ENCODE data around the gene PGAP3.

The PGAP3 gene

DNA sequence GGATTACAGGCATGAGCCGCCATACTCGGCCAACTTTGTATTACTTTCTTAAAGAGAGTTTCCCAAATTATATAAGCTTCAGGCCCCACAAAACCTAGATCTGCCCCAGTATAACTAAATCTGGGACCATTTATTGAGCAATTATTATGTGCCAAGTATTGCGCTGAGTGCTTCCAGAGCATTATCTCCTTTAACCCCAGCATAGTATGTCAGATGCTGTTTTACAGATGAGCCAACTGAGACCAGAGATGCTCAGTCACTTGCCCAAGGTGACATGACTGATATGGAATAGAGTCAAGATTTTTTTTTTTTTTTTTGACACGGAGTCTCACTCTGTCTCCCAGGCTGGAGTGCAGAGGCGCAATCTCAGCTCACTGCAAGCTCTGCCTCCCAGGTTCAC is 10.1 kb upstream of the PGAP3 start:
- no peak for DNase-seq (ENCODE audit: low spot score)

DNA sequence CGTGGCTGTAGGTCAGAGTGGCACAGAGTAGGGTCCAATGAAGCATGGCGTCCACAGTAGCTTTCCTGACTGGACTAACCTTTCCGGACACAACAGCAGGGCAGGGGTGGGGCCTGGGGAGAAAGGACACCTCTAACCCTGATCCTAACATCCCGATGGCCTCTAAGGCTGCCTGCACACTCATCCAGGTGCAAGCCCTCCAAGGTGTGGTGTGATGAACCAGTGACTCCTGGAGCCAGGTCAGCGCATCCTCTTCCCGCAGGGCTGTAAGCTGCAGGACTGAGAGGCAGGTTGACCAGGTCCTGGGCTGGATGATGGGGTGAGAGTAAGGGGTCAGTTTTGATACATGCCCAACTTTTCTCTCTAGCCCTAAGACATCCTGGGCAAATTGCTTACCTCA is 8.9 kb upstream of the PGAP3 start:
- no peak for DNase-seq (ENCODE audit: low spot score)

DNA sequence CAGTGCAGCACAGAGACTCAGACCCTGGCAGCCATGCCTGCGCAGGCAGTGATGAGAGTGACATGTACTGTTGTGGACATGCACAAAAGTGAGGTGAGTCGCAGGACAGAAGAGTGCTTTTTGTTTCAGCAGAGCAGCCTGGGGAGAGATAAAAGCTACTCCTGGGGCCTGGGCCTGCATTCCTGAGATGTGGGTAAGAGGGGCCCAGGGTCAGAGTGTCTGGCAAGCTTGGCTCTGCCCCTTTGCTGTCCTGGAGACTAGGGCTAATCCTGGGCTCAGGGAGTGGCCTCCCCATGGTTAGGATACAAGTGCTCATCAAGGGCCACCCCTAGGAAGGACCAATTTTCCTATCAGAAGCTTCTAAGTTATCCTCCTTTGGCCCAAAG is 7.2 kb upstream of the PGAP3 start:
- no peak for DNase-seq (ENCODE audit: low spot score)

DNA sequence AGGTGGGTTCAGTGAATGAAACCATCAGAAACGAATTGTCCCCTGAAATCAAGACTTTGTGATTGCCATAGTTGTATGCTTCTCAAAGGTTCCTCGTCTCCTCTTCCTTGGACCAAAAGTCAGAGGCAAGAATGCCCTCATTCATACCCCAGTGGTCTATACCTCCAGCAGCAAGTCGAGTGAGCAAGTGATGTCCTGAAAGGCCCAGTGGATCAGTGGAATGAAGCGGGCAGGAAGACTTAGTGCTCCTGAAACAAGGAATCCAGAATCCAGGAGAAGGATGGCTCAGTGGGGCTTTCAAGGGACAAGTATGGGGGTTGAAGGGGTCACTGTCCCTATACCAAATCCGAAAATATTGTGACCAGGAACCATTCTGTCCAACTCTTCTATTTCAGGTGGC is 6.7 kb upstream of the PGAP3 start:
- no peak for DNase-seq (ENCODE audit: low spot score)

DNA sequence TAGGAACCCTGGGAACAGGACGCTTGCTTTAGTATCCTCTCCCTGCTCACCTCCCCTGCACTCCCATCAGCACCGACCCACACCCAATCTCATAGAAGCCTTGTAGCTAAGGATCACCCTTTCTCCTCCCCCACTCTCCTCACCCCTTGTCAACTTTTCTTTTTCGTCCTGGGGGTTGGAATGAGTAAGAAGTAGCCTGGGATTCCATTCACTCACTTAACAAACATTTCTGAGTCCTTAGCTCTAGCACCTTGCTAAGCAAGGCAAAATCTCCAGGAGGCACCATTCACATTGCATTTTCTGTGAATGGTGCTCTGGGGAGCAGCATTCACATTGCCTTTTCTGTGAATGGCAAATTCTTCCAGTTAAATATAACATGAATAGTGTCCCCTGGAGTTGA is 1.1 kb upstream of the PGAP3 start:
- no peak for DNase-seq (ENCODE audit: low spot score)

DNA sequence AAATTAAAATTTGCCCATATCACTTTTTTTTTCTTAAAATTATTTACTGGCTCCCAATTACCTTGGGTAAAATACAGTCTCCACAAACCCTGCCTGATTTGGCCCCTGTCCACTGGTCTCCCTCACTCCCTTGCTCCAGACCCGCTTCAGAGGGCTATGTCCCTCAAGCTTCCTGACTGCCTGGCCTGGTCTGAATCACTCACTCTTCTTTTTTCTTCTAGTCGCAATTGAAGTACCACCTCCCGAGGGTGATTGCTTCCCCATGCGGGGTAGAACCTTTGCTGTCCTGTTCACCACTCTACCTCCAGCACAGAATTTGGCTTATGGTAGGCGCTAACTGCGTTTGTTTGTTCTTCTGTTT is 598 bp upstream of the PGAP3 start:
- DNase-seq (ENCODE audit: low spot score), result no peak

DNA sequence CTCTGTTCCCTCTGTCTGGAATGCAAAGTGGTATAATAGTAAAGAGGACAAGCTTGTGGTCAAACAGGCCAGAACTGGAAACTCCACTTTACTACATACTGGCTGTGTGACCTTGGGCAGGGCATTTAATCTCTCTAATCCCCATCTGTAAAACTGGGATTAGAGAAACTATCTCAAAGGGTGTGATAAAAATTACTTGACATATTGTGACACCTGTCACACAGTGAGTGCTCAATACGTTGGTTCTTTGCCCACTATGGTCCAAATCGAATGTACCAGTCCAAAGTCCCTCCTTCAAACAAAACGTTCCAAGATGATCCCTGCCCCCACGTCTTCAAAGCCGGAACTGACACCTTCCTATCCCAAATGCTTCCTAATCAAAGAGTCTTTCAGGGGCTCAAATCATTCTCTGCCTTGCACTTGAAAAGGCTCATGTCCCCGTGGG is 734 bp downstream of the PGAP3 start:
- no peak for DNase-seq (ENCODE audit: low spot score)

DNA sequence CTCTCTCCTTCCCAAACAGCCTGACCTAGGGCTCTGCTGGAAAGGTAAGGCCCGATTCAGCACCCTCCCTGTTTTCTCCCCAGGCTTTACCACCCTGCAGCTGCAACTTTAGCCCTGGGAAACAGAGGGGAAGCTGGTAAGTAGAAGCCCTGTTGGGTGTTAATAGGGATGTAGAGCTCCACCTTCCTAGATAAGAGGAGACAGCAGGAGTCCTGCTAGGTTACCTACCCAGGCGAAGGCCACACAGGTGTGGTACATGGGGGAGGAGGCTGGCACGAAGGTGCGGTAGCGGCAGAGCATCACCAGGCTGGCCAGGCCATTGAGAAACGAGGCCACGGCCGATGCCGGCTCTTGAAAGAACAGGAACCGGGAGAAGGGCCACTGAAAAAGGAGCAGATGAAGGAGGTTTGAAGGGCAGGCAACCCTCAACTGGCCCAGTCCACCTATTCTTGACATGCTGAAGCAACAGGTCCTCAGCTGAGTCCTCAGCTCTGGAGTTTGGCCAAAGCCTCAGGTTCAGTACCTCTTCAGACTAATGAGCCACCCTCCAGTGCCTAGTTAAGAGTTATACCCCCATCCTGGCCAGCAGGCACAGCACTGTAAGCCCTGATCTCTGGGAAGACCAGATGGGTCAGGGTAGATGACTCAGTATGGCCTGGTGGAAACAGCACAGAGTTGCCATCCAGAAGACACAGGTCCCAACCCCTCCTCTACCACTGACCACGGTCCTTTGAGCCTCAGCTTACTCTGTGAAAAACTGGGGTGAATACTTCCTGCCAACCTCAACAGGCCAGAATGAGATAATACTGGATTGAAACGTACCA is 3.3 kb downstream of the PGAP3 start:
- DNase-seq (ENCODE audit: low spot score), result no peak

DNA sequence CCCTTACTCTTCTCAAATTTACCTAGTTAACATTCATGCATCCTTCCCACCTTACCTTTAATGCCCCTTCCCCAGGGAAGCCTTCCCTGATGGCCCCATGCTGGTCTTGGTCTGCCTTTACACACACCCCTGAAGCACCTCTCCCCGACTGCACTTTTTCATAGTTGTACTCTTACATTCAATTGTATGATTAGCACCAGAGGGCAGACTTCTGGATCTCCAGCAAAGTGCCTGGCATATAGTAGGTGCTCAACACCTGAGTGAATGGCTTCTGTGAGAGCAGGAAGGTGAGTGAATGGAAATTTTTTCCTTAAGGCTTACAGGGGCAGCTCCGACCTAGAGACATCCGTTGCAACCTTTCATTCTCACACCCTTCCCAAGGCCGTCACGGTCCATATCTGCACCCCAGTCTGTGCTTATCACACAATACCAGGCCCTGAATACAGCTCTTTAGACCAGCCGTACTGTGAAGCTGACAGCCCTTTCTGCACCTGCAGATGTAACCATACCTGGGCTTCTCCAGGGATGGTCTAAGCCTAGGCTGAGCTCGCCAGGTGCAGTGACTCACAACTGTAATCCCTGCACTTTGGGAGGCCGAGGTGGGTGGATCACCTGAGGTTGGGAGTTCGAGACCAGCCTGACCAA is 4.4 kb downstream of the PGAP3 start:
- DNase-seq (ENCODE audit: low spot score), result no peak

DNA sequence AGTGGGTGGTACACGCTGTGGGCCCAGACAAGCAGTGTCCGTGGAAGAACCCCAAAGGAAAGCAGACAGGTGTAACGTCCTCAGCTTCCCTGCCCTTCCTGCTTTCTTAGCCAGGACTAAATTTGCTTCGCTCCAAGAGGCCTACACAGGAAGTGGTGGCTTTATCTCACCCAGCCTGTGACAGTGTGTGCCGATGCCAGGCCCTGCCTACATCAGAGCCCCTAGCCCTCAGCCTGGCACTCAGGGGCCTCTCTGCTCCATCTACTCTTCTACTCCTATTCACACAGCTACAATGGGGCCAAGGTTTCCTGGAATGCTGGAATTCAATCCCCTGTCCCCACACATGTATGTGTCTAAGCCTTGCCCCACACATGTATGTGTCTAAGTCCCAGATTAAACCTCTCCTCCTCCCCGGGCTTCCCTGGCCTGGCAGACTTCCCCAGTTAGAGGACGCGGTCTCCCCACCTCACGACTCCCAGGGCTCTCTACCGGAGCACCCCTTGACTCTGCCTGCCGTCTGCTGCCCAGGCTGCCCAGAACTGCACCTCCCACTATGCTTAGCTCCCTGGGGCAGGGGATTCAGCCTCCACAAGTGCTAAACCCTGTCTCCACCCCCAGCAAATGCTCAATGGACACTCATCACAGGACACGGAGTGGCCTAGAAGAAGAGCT is 8.2 kb downstream of the PGAP3 start:
- no peak for DNase-seq (ENCODE audit: low spot score)

DNA sequence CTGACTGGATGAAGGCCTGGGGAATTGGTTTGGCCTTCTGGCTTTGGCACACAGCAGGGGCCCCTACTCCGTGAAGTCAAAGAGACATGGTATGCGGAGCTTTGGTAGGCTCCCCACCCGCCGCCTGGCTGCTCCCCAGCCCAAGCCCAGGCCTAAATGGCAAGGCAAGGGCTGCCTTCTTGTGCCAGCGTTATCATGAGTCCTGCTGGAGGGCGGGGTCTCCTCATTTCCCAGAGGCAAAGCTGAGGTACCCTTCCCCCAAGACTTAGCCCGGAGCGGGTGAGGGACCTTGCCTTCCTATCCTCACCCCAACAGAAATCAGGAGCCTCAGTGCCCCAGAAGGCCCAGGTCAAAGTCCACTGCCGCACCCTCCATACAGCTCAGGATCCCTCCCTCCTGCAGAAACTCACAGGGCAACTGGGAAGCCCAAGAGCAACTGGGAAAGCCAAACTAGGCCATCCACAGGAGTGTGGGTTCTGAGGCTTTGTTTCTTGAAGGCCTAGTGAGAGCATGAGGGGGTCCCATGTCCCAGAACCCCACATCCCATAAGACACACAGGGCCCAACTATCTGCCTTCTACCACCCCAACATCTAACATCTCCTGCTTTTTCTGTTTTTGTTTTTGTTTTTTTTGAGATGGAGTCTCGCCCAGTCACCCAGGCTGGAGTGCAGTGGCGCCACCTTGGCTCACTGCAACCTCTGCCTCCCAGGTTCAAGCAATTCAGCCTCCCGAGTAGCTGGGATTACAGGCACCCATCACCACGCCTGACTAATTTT is 9.3 kb downstream of the PGAP3 start:
- no peak for DNase-seq (ENCODE audit: low spot score)

DNA sequence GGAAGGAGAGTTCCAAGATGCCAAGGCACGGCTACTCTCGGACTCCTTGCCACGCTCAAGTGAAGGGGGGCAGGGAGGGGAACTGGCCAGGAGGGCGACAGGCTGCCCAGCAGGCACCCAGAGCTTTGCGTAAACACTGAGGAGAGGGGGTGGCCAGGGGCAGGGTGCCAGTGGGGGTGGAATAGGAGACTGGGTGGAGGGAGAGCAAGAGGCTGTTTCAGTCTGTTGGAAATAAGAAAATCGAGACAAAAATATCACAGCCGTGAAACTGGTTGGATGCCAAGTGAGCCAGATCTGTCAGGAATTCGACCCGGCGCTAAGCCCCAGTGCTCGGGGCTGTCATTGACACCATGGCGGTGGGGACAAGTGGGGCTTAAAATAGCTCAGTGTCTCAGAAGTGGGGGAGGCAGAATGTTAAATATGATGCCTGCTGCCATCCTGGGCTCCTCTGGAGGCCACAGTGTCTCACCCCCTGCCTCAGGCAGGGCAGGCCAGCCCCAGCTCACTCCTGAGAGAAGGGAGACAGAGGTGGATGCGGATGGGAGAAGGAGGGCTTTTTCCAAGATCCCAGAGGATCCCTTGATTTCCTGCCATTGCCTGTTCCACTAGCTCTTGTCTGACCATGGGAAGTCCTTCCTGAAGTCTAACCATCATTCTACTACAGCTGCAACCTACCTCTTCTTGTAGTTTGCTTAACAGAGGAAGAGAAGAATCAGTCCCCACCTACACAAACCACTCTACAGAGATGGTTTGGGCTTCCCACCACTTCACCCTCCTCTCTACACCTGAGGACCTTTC is 10.1 kb downstream of the PGAP3 start:
- DNase-seq (ENCODE audit: low spot score), result no peak

DNA sequence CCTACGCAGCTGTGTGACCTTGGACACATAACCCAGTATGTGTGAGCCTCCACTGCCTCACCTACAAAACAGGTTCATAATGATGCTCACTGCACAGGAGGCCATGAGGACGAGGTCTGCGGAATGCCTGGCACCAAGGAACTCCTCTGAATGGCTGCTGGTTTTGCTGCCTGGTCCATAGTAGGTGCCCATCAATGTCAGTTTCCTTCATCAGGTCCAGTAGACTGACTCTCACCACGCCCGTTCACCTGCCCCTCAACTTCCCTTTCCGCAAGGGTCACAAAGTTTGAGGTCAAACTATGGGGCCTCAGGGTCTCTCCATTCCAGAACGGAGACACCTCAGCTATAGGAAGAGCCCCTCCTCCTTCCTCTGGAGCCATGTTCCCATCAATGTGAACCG is 10.8 kb downstream of the PGAP3 start:
- no peak for DNase-seq (ENCODE audit: low spot score)

DNA sequence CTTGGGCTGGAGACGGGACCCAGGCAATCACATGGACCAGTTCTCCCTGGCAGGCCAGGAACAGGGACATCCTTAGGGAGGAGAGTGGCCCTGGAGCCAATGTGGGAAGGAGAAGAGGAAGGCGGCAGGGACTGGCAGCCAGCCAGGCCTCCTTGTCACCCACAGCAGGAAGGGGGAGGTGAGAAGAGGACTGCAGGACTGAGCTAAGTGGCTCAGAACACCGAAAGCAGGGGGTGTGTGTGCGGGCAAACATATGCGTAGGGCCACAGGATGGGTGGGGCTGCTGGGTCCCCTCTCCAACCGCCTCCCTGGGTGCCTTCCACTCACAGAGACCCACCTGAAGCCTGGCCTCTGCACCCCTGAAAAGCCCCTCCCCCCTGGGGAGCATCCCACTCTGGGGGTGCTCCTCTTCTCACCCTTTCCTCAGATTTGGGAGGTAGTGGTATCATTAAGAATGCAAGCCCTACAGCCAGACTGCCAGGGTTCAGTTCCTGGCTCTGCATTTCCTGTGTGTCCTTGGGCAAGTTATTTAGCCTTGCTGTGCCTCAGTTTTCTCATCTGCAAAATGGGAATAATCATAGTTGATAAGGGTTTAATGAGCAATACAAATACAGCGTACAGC is 11.5 kb downstream of the PGAP3 start:
- peak; percentile 74 for DNase-seq (ENCODE audit: low spot score)

DNA sequence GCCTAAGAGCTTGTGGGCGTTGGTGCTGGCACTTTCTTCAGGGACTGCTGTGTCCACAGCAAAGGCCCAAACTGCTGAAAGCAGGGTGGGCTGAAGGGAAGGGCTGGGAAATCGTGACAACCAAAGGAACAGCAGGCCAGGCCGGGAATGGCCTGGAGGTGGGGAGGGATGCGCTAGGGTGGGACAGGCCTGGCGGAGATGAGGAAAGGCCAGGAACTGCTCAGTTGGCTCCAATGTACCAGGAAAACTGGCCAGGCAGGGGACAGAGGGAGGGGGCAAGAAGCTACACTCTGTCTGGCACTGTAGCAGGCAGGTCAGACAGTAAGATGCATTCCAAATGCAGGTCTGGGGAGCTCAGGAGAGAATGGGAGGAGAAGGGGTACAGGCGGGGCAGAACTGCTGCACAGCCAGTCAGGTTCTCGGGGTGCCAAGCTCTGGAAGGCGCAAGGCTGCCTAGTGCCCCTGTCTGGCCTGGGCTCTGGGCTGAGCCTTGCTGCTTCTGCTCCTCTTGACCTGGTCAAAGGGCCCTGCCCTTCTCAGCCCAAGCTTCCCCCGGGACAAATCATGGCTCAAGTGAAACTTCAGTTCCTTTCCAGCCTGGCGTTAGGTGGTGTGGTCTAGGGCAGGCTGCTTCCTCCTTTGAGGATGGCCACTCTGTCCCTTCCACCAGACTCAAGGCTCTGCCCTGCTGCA is 12.3 kb downstream of the PGAP3 start:
- no peak for DNase-seq (ENCODE audit: low spot score)

DNA sequence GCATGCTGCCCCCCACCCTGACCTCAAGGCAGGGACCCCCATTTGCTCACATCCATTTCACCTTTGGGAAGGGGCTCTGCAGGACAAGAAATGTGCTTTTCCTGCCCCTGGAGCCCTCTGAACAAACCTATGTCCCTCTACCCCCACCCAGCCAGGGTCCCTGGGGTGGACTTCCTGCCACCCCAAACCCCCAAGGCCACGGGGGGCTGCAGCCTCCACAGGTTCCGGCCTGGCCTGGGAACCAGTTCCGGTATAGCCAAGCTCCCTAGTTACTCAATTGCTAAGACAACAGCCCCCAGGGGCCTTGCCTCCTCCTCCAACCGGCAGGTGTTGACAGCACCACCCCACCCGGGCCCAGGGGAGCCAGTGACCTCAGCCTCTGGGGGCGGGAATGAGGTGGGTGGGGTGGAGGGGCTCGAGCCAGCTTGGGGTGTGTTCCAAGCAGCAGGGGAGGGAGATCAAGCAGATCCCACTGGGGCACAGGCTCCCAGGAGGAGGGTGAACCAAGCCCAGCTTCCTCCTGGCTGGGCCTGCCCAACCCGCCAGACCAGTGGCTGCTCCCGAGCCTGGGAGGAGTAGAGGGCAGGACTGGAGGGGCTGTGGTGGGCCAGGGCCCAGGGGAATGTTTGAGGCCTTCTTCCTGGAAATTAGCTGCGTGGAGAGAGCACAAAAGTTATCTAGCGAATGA is 13.0 kb downstream of the PGAP3 start:
- peak; percentile 95 for DNase-seq (ENCODE audit: low spot score)

DNA sequence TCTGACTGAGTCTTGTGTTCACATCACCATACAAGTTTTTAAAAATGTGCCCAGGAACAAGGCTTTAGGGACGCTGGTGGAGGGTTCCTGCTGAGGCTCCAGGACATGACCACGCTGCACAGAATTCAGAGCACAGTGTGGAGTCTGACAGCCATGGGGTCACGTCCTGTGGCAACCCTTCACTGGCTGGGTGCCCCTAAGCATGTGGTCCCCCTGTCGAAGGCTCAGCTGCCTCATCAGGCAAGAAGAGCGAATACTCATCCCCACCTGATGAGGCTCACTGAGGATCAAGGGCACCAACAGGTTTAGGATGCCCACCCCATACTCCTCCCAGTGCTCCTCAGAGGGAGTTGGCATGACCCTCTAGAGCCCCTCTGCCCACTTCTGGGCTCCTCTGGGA is 13.7 kb downstream of the PGAP3 start:
- DNase-seq (ENCODE audit: low spot score), result no peak

DNA sequence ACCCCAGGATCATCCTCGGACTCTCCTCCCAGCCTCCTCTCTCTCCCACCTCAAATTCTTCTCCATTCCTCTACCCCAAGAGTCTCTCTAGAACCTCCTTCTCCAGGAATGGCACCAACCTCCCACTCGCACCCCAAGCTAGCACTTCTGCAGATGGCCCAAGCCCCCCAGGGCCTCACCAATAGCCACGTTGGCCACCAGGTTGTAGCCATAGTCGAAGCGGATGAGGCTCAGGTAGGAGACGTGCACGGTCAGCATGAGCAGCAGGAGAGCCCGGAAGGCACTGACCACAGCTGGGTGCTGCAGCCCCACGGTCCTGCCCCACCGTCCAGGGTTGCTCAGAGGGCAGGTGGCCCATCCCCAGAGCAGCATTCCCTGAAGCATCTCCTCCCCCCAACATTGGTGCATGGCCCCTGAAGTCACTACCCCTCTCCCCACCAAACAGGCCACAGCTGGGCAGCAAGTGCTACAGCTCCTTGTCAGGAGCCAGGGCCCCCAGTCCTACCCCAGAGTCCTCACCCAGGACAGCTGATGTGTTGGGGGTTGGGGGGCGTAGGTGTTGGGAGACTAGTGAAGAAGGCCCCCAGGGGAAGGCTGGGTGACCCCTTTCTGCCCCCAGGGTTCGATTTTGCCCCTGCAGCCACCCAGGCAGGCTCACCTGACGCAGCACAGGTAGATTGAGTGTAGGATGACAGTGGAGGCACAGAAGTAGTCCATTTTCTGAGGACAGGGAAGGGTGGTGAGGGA is 14.3 kb downstream of the PGAP3 start:
- DNase-seq (ENCODE audit: low spot score), result no peak

Data from D341Med (cell line).